Small intestine (tissue), 7 donors: ENCODE data around the gene MYL5. TPM values are rescaled to one million over a fixed set of nuclear protein-coding genes. Genes with fewer than 3 reads are reported as not detected.

ENCODE experiments used
- DNase-seq, 2 donors: peaks; one replicate each; pipeline versions ENCODE4 v3.0.0 to v3.0.0-alpha.2; 2013
- FAIRE-seq: peaks from 2 replicates; lab custom pipeline; 2012; peaks lifted over from hg19 to GRCh38; lab: Jason Lieb, UNC
- H3K27ac ChIP-seq, 3 donors: one replicate each; pipeline ENCODE4 v1.5.1; 2013; ENCODE audit warnings: low read length in 2 of 3, mild to moderate bottlenecking in 2 of 3, control low read depth in 1 of 3, inconsistent platforms in 1 of 3, low read depth in 1 of 3, moderate library complexity in 1 of 3
- H3K27me3 ChIP-seq, 3 donors: one replicate each; pipeline ENCODE4 v1.6.1; 2013; ENCODE audit warnings: low read length in 3 of 3, inconsistent platforms in 1 of 3; ENCODE audit not compliant: control insufficient read depth in 3 of 3, insufficient read depth in 3 of 3
- H3K36me3 ChIP-seq, 3 donors: one replicate each; pipeline ENCODE4 v1.6.1; 2013; ENCODE audit warnings: low read length in 3 of 3, inconsistent platforms in 1 of 3, low read depth in 1 of 3, mild to moderate bottlenecking in 1 of 3, moderate library complexity in 1 of 3; ENCODE audit not compliant: control insufficient read depth in 3 of 3, insufficient read depth in 2 of 3
- H3K4me1 ChIP-seq, 3 donors: one replicate each; pipeline ENCODE4 v1.6.1; 2013; ENCODE audit warnings: low read length in 2 of 3, inconsistent platforms in 1 of 3, low read depth in 1 of 3, mild to moderate bottlenecking in 1 of 3, moderate library complexity in 1 of 3; ENCODE audit not compliant: control insufficient read depth in 3 of 3, insufficient read depth in 2 of 3
- H3K4me3 ChIP-seq, 3 donors: one replicate each; pipeline ENCODE4 v1.5.1; 2013; ENCODE audit warnings: low read length in 3 of 3, control low read depth in 1 of 3, inconsistent platforms in 1 of 3, low read depth in 1 of 3, mild to moderate bottlenecking in 1 of 3, moderate library complexity in 1 of 3
- H3K9me3 ChIP-seq, 2 donors: one replicate each; pipeline ENCODE4 v1.6.1; 2013; ENCODE audit warnings: low read depth in 1 of 2, low read length in 1 of 2; ENCODE audit not compliant: control insufficient read depth in 2 of 2, insufficient read depth in 1 of 2
- WGBS, 3 donors: extraction: QIAGEN DNeasy Blood & Tissue Kit; methylation state at CpG; one replicate each; pipeline ENCODE4 v1.1.7; 2013; 5-methylcytosine and 5-hydroxymethylcytosine counted together
- polyA plus RNA-seq, 4 donors: library from polyadenylated mRNA; stranded (reverse) in 3 of 4; unstranded in 1 of 4; fragments of 200-250 nt in 3 of 4; fragments of 120-200 nt in 1 of 4; gene quantifications; one replicate each; pipeline versions ENCODE4 v1.2.1 to v1.2.3, GENCODE V29; 2013
- donor health status: healthy with polysubstance abuse.
- donor health status: control.
- donor health status: control.
- donor health status: Bipolar disorder and iron deficiency.
- donor health status: healthy.

The MYL5 gene
- polyA plus RNA-seq, 4 donors = 36.1 to 316 (median 159) TPM

- no peak for DNase-seq
- H3K9me3 ChIP-seq = no peaks in the 10 kb centered on the region
- 81 to 86% (median 83%) methylated on average over 12 to 13 of the region's 13 CpGs for WGBS, 3 donors
- no peak overlapping the region for H3K27ac ChIP-seq
- no peak for FAIRE-seq
- H3K4me1 ChIP-seq = peaks cover 2 to 49% (median 3%) of the 10 kb centered on the region in 3 donors
- peaks cover 0 to 25% (median 0%) of the 10 kb centered on the region in 3 donors for H3K36me3 ChIP-seq
- no peak overlapping the region for H3K4me3 ChIP-seq
- H3K27me3 ChIP-seq = no peaks in the 10 kb centered on the region
These were observed 4.8 kb downstream of the MYL5 start for GRCh38 chr4:679104-679481.

GRCh38 chr4:679629-680028, 5.3 kb downstream of the MYL5 start:
- H3K4me1 ChIP-seq = peaks cover 2 to 52% (median 3%) of the 10 kb centered on the region in 3 donors
- H3K4me3 ChIP-seq = no peak overlapping the region
- DNase-seq (no peak), FAIRE-seq (no peak)
- no peak overlapping the region for H3K27ac ChIP-seq
- H3K36me3 ChIP-seq = peaks cover 0 to 25% (median 0%) of the 10 kb centered on the region in 3 donors
- 70 to 85% (median 76%) methylated on average over 11 of the region's 11 CpGs for WGBS, 3 donors
- H3K27me3 ChIP-seq = no peaks in the 10 kb centered on the region
- H3K9me3 ChIP-seq = no peaks in the 10 kb centered on the region

GRCh38 chr4:680091-680490, 5.7 kb downstream of the MYL5 start:
- DNase-seq (no peak), FAIRE-seq (no peak)
- H3K36me3 ChIP-seq = peaks cover 0 to 25% (median 0%) of the 10 kb centered on the region in 3 donors
- WGBS, 3 donors = 69 to 78% (median 72%) methylated on average over 9 of the region's 9 CpGs
- H3K27me3 ChIP-seq = no peaks in the 10 kb centered on the region
- H3K27ac ChIP-seq = no peak overlapping the region
- H3K9me3 ChIP-seq = no peaks in the 10 kb centered on the region
- peaks cover 1 to 50% (median 2%) of the 10 kb centered on the region in 3 donors for H3K4me1 ChIP-seq
- no peak overlapping the region for H3K4me3 ChIP-seq

GRCh38 chr4:680551-680927, 6.2 kb downstream of the MYL5 start:
- no peak overlapping the region for H3K27ac ChIP-seq
- DNase-seq = no peak

GRCh38 chr4:680928-681645, 6.7 kb downstream of the MYL5 start:
- H3K4me1 ChIP-seq = peaks cover 0 to 45% (median 2%) of the 10 kb centered on the region in 3 donors
- no peaks in the 10 kb centered on the region for H3K9me3 ChIP-seq
- H3K27me3 ChIP-seq = no peaks in the 10 kb centered on the region
- peaks cover 0 to 21% (median 0%) of the 10 kb centered on the region in 3 donors for H3K36me3 ChIP-seq
- no peak for FAIRE-seq
- WGBS, 3 donors = 26 to 49% (median 31%) methylated on average over 29 to 58 of the region's 62 CpGs
- DNase-seq = no peak
- H3K27ac ChIP-seq = no peak overlapping the region
- peak overlapping the region in 2 of 3 donors; percentile 34 to 35 for H3K4me3 ChIP-seq

More at GRCh38 chr4:680551-680927, 6.2 kb downstream of the MYL5 start:
- Histone ChIP-seq H3K4me3 (peak overlapping the region in 2 of 3 donors; percentile 34 to 35), H3K27me3 (no peaks in the 10 kb centered on the region), H3K4me1 (peaks cover 0 to 45% (median 2%) of the 10 kb centered on the region in 3 donors), H3K9me3 (no peaks in the 10 kb centered on the region), H3K36me3 (peaks cover 0 to 22% (median 0%) of the 10 kb centered on the region in 3 donors)
- no peak for FAIRE-seq
- WGBS, 3 donors = 64 to 70% (median 68%) methylated on average over 17 of the region's 17 CpGs

- peaks cover 0 to 15% (median 0%) of the 10 kb centered on the region in 3 donors for H3K36me3 ChIP-seq
- H3K27ac ChIP-seq = no peak overlapping the region
- DNase-seq (peak in 1 of 2 donors; percentile 76), FAIRE-seq (no peak)
- no peaks in the 10 kb centered on the region for H3K9me3 ChIP-seq
- WGBS, 3 donors = 32 to 79% (median 40%) methylated on average over 44 to 57 of the region's 58 CpGs
- no peaks in the 10 kb centered on the region for H3K27me3 ChIP-seq
- H3K4me1 ChIP-seq = peaks cover 0 to 47% (median 6%) of the 10 kb centered on the region in 3 donors
- H3K4me3 ChIP-seq = peak overlapping the region in 2 of 3 donors; percentile 30 to 41
These were observed 7.6 kb downstream of the MYL5 start for GRCh38 chr4:681736-682451.

- Histone ChIP-seq H3K9me3 (no peaks in the 10 kb centered on the region), H3K4me1 (peaks cover 0 to 50% (median 7%) of the 10 kb centered on the region in 3 donors), H3K36me3 (peaks cover 0 to 15% (median 0%) of the 10 kb centered on the region in 3 donors), H3K4me3 (no peak overlapping the region), H3K27me3 (no peaks in the 10 kb centered on the region), H3K27ac (no peak overlapping the region)
- no peak for FAIRE-seq
- peak in 1 of 2 donors; percentile 38 for DNase-seq
- WGBS, 3 donors = 29 to 79% (median 38%) methylated on average over 23 of the region's 23 CpGs
These were observed 8.3 kb downstream of the MYL5 start for GRCh38 chr4:682490-683172.
